Left lung (tissue), 10 donors: Measurements from ENCODE around the gene TP53BP1. TPM values are rescaled to one million over a fixed set of nuclear protein-coding genes. Genes with fewer than 3 reads are reported as not detected.

Source experiments
- ATAC-seq: fragments of 200-7000 bp; cut with Tn5 transposase; one replicate; pipeline ENCODE4 v1.9.1; 2020; ENCODE audit warnings: moderate library complexity
- DNase-seq, 4 donors: peaks; one replicate each; pipeline ENCODE4 v3.0.0-alpha.2; 2013 to 2020
- H3K27ac ChIP-seq, 2 donors: fragments of 200-600 bp; sonication (generic) in 1 of 2; one replicate each; pipeline versions ENCODE4 v1.5.0 to v1.8.0; 2020 to 2021
- H3K27me3 ChIP-seq, 2 donors: fragments of 200-600 bp; sonication (generic) in 1 of 2; one replicate each; pipeline versions ENCODE4 v1.5.0 to v1.8.0; 2020 to 2021
- H3K36me3 ChIP-seq, 2 donors: fragments of 200-600 bp; sonication (generic) in 1 of 2; one replicate each; pipeline versions ENCODE4 v1.5.0 to v1.8.0; 2020 to 2021
- H3K4me1 ChIP-seq, 2 donors: fragments of 200-600 bp; one replicate each; pipeline ENCODE4 v1.8.0; 2021
- H3K4me3 ChIP-seq, 2 donors: fragments of 200-600 bp; sonication (generic) in 1 of 2; one replicate each; pipeline versions ENCODE4 v1.5.0 to v1.8.0; 2020 to 2021; ENCODE audit warnings: mild to moderate bottlenecking in 1 of 2
- H3K9me3 ChIP-seq, 2 donors: fragments of 200-600 bp; sonication (generic) in 1 of 2; one replicate each; pipeline versions ENCODE4 v1.5.0 to v1.8.0; 2020 to 2021
- CTCF ChIP-seq, 2 donors: fragments of 200-600 bp; sonication (generic) in 1 of 2; IDR thresholded peaks; one replicate each; pipeline versions ENCODE4 v1.5.0 to v1.8.0; 2021; ENCODE audit warnings: antibody characterized with exemption in 2 of 2
- intact Hi-C, 2 donors: fragments of 100-400 bp; cut with DNase I; formaldehyde crosslinking; loops; one replicate each; pipeline versions ENCODE4 v1.11.2 to v1.14.2; 2022
- polyA plus RNA-seq, 6 donors: library from polyadenylated mRNA; unstranded; fragments of 120-200 nt; gene quantifications; one replicate each; pipeline ENCODE4 v1.2.1, GENCODE V29; 2013; ENCODE audit not compliant: insufficient read length in 6 of 6
- total RNA-seq, 2 donors: library from RNA; stranded (reverse); fragmentation: NEBNext Ultra II Directional; extraction: Animal tissue kit (Norgen Biotek cat#: 25700); gene quantifications; one replicate each; pipeline ENCODE4 v1.2.1, GENCODE V29; 2021
- donor health status: DM: no; HTN: yes; CAD: no.
- donor health status: DM: no; HTN: no; CAD: no.

The TP53BP1 gene
- total and polyA plus RNA-seq, 8 donors: 32.7 to 112 (median 90.0) TPM

- ATAC-seq: no peak
- Histone ChIP-seq H3K4me1 (peaks cover 0 to 15% of the 10 kb centered on the region in 2 donors), H3K36me3 (peaks cover 0 to 21% of the 10 kb centered on the region in 2 donors), H3K27ac (no peak overlapping the region), H3K27me3 (no peaks in the 10 kb centered on the region), H3K4me3 (no peak overlapping the region), H3K9me3 (no peaks in the 10 kb centered on the region)
- TF ChIP-seq CTCF (IDR thresholded peaks at IDR 0.05): no peak
- intact Hi-C loops: no loop called here
- DNase-seq: no peak
These were observed 5.6 kb downstream of the TP53BP1 start for GRCh38 chr15:43487271-43487895.

DNA sequence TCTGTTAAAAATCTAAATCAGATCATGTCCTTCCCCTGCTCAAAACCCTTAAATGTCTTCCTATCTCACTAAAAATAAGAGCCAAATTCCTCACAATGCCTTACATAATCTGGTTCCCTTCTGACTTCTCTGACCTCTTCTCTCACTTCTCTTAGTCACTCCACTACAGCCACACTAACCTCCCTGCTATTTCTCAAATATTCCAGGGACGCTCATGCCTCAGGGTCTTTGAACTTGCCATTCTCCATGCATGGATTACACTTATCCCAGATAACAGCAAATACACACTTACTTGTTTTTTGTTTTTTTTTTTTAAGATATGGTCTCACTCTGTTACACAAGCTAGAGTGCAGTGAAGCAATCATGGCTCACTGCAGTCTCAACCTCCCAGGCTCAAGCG is 8.5 kb downstream of the TP53BP1 start:
- H3K27me3 ChIP-seq: no peaks in the 10 kb centered on the region
- intact Hi-C loops: no loop called here
- peaks cover 0 to 4% of the 10 kb centered on the region in 2 donors for H3K4me1 ChIP-seq
- DNase-seq (no peak), ATAC-seq (no peak)
- H3K4me3 ChIP-seq: no peak overlapping the region
- H3K27ac ChIP-seq: no peak overlapping the region
- peaks cover 0 to 34% of the 10 kb centered on the region in 2 donors for H3K36me3 ChIP-seq
- H3K9me3 ChIP-seq: no peaks in the 10 kb centered on the region
- no peak for TF ChIP-seq CTCF (IDR thresholded peaks at IDR 0.05)

GRCh38 chr15:43483297-43484128 is 9.4 kb downstream of the TP53BP1 start:
- H3K36me3 ChIP-seq: peaks cover 0 to 43% of the 10 kb centered on the region in 2 donors
- no peak overlapping the region for H3K27ac ChIP-seq
- H3K9me3 ChIP-seq: no peaks in the 10 kb centered on the region
- intact Hi-C loops: no loop called here
- no peaks in the 10 kb centered on the region for H3K27me3 ChIP-seq
- H3K4me3 ChIP-seq: no peak overlapping the region
- TF ChIP-seq CTCF (IDR thresholded peaks at IDR 0.05): no peak
- DNase-seq: peak in 1 of 4 donors; percentile 16
- no peaks in the 10 kb centered on the region for H3K4me1 ChIP-seq
- no peak for ATAC-seq

DNA sequence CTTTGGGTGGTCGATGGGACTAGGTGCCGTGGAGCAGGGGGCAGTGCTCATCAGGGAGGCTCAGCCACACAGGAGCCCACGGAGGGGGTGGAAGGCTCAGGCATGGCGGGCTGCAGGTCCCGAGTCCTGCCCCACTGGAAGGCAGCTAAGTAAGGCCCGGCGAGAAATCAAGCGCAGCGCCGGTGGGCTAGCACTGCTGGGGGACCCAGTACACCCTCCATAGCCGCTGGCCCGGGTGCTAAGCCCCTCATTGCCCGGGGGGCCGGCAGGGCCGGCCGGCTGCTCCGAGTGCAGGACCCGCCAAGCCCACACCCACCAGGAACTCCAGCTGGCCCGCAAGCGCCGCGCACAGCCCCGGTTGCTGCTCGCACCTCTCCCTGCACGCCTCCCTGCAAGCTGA is 19.1 kb downstream of the TP53BP1 start:
- no peak for ATAC-seq
- H3K4me1 ChIP-seq: no peaks in the 10 kb centered on the region
- no peak overlapping the region for H3K27ac ChIP-seq
- H3K36me3 ChIP-seq: peaks cover 0 to 84% of the 10 kb centered on the region in 2 donors
- no peaks in the 10 kb centered on the region for H3K27me3 ChIP-seq
- no peak for DNase-seq
- H3K9me3 ChIP-seq: no peaks in the 10 kb centered on the region
- no peak for TF ChIP-seq CTCF (IDR thresholded peaks at IDR 0.05)
- intact Hi-C loops: no loop called here
- no peak overlapping the region for H3K4me3 ChIP-seq

GRCh38 chr15:43471975-43472374 is 21.0 kb downstream of the TP53BP1 start:
- Histone ChIP-seq H3K9me3 (no peaks in the 10 kb centered on the region), H3K36me3 (peaks cover 0 to 82% of the 10 kb centered on the region in 2 donors), H3K27me3 (no peaks in the 10 kb centered on the region), H3K4me1 (no peaks in the 10 kb centered on the region), H3K4me3 (no peak overlapping the region), H3K27ac (no peak overlapping the region)
- intact Hi-C loops: no loop called here
- TF ChIP-seq CTCF (IDR thresholded peaks at IDR 0.05): no peak
- no peak for ATAC-seq
- no peak for DNase-seq
